GM18861 (cell line): ENCODE results near the gene AGAP1.

ENCODE experiments used
- ATAC-seq: cut with Tn5 transposase; IDR thresholded peaks from one replicate; pipeline ENCODE4 v1.9.1; 2021; ENCODE audit not compliant: unreplicated experiment

Gene AGAP1

DNA sequence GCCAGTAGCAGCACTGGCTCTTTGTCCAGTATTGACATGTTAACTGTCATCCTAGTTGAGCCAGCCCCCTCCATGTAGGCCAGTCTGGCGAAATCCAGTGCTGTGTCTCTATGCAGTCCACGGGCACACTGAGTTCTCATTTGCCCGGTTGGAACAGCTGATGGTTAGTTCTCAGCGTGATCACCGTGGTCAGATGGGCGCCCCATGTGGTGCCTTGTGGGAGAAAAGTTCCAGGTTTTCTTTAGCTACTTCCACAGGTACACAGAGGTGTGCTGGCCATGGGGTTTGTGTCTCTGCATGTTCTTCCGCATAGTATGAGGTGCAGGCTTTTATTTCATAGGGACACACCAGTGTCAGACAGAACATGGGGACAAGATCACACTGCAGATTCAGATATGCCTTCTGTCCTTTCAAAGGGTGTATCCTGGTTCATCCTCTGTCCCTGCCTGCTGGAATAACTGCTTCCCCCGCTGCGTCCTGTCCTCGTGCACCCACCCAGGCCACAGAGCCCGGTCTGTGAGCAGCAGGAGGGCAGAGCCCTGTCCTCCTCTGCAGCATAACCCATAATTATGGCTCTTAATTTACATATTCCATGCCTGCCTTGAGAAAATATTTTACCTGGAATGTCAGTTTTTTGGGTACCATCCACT, 340.3 kb downstream of the AGAP1 start:
- ATAC-seq: no peak

DNA sequence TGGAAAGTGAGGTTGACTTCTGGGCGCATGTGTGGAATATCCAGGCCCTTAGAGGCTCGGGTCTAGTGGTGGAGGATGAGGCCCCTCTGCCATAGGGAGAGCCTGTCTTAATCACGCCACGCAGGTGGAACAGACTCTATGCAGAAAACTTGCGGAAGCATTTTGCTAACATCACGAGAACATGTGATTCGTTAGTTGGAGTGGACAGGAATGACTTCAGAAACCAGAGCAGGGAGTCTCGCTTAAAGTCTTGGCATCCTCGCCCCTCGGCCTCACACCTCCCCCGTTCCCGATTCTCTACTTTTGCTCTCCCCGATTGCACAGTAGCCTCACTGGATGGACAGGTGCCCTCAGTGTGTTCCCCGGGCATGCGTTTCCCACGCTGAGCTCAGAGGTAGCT, 340.9 kb downstream of the AGAP1 start:
- no peak for ATAC-seq

DNA sequence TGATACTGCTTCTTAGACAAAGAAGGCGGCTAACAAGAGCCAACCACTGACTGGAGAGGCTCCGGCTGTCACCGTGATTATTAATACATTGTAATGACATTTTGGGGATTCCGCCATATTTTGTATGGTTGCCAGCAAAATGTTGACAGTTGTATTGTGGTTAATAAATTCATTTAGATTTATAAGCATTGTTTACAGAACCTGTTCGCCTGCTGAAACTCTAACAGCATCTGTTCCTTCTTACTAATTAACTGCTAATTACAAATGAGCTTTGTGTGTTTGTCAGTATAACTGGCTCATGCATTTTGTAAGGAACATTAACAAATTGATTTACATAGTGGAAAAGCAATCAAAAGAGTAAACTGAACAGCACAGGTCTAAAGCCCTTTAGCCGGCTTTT, 342.0 kb downstream of the AGAP1 start:
- ATAC-seq: no peak

DNA sequence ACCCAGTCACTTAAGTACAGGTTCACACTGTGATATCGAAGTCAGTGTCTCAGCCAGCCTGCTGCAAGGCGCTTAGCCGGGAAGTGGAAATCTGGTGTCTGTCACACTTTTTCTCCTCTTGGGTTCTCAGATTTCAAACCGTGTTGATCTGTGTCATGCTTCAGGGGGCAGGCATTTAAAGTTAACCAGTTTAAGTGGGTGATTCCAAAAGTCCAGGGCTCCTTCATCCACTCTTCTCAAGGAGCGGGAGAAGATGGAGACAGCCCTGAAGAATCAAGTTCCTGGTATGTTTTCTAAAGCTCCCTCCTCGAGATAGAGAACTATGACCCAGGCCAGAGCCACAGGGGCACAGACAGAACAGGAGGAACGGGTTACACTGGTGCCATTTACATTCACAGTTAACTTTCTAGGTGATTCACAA, 342.7 kb downstream of the AGAP1 start:
- ATAC-seq: no peak

DNA sequence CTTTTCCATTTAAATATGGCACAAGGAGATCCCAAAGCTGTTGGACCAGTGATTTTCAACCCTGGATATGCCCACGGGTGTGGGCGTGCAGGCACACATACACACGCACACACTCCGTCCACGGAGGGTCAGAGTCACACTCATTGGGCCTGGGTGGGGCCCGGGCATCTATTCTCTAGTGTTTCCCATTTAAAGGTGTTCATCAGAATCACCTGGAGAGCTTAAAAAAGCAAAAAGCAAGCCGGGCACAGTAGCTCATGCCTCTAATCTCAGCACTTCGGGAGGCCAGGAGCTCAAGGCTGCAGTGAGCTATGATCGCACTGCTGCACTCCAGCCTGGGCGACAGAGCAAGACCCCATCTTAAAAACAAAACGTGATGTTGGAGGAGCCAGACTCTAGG, 345.4 kb downstream of the AGAP1 start:
- ATAC-seq: no peak

DNA sequence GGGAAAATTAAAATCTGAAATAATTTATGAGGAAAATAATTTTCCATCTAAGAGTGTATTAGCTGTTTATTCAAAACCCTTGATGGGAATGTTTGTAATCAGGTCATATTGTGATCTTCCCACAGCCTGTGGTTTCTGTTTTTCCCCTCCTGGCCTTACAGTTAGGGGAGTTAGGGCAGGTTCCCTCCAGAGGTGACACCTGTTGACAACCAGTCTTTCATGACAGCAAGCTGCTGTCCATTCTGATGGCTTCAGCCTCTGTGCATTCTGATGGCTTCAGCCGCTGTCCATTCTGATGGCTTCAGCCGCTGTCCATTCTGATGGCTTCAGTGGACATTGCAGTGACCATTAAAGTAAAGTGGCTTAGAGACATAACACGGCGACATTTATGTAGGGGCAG, 346.1 kb downstream of the AGAP1 start:
- no peak for ATAC-seq

DNA sequence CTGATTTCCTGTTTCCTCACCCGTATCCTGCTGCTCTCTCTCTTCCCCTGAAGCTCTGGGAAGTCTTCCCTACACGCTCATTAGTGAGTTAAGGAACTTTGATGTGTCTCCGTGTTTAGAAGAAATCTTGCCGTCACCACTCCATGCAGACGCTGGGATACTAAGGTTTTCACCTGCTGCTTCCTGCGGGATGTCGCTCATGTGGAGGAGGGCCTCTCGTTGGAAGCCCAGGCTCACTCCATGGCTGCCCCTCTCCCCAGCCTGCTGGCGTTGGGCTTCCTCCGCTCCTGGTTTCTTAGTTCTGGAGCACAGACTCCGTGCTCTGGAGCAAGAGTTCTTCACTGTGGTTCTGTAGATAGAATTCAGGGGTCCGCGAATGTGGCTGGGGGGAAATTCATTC, 348.0 kb downstream of the AGAP1 start:
- ATAC-seq: no peak

DNA sequence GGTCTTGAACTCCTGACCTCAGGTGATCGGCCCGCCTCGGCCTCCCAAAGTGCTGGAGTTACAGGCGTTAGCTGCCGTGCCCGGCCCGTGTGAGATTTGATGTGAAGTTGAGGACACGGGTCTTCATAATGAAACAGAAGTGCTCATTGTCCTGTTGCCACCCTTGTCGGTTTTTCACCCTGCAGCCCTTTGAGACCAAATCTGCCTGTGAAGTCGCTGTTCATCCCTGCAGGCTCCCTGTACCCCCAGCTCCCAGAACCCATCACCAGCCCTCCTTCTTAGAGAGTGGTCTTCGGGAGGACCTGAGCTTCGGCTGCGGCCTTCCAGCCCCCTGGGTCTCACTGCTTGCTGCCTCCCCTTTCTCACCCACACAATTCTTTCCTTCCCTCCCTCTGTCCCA, 349.1 kb downstream of the AGAP1 start:
- no peak for ATAC-seq

DNA sequence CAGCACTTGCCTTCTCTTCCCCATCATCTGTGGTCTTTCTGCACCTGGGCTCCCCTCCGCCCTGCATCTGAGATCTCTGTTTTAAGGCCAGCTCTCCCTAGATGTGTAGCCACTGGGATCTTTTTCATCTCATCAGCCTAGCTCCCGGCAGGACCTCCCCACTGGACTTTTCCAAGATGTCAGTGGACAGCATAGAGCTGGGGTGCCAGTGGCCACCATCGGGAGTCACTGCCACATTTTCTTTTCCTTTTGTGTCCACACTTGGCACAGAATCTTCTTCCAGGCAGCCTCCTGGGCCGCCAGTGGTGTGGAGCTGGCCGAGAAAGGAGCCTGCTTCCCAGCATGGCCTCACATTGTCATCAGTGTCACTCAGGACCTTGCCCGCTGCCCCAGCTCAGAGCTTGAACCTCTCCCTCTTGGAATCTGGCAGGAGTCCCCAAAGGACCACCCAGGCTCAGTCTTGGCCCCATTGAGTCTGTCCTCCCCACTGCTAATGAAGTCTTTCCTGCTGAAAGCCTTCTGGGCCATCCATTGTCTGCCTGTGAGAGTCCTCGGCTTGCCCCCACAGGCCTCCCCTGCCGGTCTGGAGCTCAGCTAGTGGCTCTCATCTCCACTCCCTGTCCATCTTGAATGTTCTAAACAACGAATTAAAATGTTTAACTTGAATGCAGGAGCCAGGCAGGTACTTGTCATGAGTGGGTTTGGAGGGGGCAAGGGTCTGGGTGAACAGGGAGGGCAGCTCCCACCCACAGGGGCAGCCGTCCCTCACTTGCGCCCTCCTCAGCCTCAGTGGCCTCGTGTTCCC, 349.9 kb downstream of the AGAP1 start:
- no peak for ATAC-seq

DNA sequence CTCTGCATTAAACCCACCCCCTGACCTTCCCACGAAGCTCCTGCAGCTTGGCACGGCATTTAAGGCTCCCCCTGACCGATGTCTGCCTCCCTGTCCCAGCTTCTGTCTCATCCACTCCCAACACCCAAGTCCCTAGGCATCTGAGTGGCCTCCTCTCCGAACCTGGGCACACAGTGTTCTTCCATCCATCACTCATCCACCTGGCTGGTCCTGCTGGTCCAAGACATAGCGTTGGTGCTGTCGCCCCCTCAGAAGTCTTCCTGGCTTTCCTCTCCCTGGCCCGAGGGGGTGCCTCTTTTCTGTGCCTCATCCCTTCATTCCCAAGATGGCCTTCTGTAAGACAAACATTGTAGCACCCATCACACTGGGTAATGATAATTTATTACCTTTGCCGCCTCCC, 350.7 kb downstream of the AGAP1 start:
- no peak for ATAC-seq

DNA sequence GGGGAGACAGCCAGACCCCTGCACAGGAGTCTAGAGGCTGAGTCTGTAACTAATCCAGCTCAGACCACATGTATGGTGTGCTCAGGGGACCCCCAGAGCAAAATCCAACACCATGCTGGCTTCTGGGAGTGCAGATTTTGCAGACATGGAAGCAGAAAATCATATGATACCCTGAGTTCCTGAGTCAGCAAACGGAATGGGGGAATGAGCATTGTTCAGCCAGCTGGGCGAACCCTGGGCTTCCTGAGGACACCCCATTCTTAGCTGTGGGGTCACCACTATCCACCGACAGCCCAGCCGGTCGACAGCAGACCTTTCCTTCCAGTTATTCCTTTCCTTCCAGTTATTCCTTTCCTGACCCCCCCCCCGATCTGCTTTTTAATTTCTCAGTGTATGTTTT, 351.4 kb downstream of the AGAP1 start:
- ATAC-seq: no peak

DNA sequence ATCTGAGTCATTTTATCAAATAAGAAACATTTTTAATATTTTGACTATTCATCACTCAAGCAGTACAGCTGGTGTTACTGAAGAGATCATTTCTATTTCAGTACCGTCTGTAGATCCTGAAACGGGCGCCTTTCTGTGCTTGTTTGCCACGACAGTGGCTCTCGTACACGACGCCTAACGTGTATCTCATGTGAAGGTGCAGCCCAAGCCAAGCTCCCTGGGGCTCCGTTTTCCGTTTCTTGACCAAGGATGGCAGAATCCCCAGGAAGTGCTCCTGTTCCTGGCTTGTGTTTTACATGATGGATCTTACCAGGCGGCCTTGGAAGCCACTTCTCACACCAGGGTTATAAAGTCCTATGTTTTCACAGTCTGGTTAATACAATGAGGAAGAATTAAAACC, 353.7 kb downstream of the AGAP1 start:
- ATAC-seq: no peak

DNA sequence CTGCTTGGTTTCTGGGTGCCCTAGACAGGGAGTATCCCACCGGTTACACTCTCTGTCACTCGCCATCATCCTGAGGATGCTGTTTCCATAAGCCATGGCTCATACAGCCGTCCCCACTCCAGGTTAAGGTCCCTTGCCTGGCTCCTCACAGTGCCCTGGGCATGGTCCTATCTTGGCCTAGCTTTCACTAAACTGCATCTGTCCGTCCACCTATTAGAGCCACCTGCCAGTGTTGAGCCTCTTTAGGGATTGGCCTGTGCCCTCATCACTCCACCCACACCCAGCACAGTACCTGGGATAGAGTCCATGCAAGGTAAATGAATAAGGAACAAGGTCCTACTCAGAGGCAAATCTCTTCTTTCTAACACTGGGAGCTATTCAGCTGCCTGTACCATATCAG, 354.2 kb downstream of the AGAP1 start:
- ATAC-seq: no peak

DNA sequence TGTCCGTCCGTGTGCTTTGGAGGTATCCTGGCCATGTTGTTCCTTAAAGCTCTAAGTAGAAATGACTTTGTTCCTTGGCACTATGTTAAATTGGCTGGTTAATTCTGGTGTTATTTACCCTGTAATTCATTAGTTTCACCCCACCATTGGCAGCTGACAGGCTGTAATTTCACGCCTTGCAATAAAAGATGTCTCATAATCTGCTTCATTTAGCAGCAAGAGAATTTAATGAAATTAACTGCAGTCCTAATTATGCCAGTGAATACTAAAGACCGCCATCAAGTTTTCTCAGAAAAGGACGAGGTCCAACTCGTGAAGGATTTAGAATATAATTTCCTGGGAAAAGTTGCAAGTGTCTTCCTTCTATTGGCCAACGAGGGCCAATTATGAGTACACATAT, 355.1 kb downstream of the AGAP1 start:
- ATAC-seq: no peak

DNA sequence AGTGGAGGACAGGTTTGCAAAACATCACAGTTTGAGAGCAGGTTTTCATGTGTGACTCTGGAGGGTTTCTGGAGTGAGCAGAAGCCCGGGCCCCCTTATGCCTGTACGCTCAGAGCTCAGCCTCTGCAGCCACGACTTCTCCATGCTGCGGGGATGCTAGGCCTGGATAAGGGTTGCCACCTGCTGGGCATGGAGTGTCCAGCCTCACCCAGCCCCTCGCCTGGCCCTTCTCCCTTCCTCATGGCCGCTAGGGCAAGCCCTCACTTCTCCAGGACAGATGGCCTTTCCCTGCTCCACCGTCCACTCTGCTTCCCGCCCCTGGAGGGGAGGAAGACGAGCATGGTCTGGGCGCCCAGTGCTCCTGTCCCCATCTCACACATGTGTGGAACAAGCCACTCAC, 355.6 kb downstream of the AGAP1 start:
- ATAC-seq: no peak

DNA sequence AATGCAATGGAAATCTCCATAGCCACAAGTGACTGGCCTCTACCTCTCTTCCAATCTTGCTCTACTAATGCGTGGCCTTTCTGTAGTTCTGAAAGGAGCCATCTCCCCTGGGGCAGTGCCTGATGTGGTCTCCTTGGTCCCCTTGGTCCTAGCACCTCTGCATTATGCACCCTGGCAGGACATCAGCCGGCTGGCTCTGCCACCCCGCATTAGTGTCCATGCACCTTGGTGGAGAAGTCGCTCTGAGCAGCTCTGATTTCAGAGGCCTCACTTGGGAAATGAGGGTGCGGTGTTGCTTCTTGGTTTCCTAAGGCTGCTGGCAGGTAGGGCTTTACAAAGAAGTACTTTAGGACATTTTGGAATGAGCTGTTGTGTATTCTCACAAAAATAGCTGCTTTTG, 356.4 kb downstream of the AGAP1 start:
- ATAC-seq: no peak

DNA sequence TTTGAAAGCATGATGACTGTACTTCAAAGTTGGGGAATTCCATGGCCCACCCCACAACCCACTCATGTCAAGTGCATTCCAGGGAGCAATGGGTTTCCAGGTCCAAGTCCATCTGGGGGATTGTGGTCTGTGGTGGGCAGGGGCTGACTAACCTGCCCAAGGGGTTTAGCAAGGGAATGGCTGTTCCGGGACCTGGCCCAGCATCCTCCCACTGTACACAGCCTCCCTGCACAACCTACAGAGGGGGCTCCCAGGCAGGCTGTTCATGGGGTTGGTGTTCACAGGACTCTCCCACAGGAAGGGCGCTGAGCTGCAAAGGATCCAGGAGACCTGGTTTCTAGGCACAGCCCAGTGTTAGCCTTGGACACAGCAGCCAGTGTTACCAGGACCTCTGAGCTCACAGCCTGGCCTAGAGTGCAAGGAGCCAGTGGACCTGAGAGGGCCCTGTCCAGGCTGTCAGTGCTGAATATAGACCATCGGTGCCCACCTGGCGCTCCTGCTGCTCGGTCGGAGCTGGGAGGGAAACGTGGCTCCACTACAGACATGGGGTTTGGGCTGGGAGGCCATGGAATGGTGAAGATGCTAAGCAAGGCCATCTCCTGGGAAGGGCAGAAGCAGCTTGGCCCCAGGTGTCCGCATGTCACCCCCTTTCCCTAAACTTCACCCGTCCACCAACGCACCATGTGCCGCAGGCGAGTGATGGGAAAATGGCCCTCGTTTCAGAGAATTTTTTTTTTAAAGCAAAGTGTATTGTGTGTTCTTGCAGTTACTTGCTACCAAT, 357.1 kb downstream of the AGAP1 start:
- no peak for ATAC-seq

DNA sequence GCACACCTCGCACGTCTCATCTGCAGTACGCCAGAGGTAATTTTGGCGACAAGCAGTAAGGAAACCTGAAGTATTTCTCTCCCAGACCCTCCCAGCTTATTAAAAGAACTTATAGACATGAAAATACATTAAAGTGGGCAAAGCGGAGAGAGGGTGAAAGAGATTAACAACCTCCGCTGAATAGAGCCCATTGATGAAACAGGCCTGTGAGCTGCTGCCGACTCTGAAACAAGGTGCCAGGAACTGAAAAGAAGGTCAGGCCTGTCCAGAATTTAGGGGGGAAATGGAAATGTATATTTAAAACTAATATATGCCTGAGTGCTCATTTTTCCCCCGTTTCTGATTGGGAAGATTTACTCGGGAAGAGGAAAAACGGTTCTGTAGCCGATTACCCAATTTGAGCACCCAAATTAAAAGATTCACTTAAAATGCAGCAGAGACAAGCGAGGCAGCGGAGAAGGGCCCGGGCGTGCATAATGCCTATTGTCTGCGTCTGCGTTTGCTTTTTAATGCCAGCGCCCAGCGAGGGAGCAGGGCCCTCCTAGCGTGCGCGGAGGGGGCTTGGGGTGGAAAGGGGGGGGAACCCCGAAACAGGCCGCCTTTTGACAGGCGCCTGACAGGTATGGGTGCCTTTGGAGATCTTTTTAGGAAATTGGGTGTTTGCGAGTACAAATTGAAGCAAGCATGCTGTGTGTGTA, 358.1 kb downstream of the AGAP1 start:
- no peak for ATAC-seq

DNA sequence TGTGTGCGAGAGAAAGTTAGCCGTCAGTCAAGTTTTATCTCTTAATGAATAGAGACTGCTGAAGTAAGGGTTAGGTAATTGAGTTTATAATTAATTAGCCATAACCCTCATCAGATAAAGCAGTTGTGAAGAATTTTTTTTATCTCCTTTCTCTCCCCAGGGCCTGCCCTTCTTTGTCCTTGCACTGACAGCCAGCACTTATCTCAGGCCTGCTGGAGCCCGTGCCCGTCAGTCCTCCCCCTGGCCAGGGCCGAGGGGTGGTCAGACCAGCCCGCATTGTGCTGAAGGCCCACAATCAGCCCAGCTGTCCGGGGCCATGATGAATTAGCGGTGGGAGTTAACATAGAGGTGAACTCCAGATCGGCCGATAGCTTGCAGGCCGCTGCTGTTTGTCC, 358.7 kb downstream of the AGAP1 start:
- ATAC-seq: no peak

DNA sequence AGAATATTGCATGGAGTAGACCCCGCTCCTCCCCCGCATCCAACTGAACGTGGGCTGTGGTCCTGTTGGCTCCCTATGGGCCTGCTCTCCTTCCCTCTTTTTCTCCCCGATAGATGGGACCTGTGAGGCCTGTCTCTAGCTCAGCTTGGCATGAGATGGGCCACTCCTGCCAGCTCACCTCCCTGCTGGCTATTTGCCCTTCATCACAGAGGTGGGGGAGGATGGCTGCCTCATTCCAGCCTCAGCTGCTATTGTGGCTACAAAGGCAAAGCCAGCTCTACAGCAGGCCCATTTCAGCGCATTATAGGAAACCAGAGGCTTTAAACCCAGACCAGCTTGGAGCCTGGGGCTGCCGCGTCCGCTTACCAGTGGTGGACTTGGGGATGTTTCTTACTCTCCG, 360.4 kb downstream of the AGAP1 start:
- ATAC-seq: no peak

DNA sequence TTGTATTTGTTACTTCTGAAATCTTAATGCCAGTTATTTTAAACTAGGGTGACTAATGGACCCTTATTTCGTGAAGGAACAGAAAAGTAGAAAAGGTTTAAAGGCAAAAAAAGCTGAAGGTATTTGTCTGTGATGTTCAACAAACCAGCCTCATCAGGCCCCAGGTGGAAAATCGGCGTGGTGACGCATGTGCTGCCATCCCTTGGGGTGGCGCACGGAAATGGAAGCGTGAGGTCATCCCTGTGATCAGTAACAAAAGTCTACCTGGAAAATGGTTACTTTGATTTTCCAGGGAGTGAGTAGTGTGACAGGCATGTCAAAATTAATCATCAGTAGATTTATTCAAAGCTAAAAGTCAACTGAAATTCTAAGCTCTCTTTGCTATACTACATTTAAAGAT, 361.2 kb downstream of the AGAP1 start:
- no peak for ATAC-seq
